Activated naive CD4-positive, alpha-beta T cell treated with anti-CD3 and anti-CD28 coated beads, Interleukin-2, amount 50 U/mL, for 16 hours (primary cell): ENCODE results near the gene LPAR2.

Experiments used
- DNase-seq: peaks from one replicate; pipeline ENCODE4 v3.0.0-alpha.2; 2020

LPAR2 gene

GRCh38 chr19:19652482-19653295 is 24.7 kb upstream of the LPAR2 start:
- DNase-seq = no peak

GRCh38 chr19:19651076-19651475 is 23.1 kb upstream of the LPAR2 start:
- no peak for DNase-seq

- DNase-seq = no peak
These were observed 22.3 kb upstream of the LPAR2 start for GRCh38 chr19:19650331-19650730.

DNA sequence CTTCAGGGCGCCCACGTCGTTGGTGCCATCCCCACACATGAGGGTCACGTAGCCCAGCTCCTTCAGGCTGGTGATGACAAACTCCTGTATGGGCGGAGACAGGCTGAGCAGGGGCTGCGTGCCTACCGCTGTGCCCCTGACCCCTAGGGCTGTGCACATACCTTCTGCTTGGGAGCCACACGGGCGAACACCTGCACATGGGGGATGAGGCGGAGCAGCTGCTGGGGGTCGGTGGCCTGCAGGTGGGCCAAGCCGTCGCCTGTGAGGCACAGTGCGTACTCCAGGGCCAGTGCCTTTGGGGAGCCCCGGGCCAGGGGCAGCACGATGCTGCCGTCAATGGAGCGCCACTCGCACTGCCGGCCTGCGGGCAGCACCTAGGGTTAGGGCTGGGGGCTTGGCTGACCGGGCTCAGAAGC is 21.6 kb upstream of the LPAR2 start:
- DNase-seq = no peak

DNA sequence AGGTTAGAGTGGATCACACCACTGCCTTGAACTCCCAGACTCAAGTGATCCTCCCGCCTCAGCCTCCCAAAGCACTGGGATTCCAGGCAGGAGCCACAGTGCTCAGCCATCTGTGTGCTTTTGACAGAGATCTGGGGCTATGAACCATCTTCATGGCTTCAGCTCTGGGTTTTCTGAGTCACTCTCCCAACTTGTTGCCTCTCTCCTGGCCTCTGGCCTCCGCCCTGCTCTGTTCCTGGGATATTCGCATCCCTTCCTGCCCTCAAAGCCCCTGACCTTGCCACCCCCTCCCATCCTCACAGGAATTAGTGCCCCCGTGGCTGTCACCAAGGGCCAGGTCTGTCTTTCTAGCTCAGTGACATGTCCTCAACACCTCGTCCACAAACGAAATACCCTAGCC is 21.1 kb upstream of the LPAR2 start:
- no peak for DNase-seq

DNA sequence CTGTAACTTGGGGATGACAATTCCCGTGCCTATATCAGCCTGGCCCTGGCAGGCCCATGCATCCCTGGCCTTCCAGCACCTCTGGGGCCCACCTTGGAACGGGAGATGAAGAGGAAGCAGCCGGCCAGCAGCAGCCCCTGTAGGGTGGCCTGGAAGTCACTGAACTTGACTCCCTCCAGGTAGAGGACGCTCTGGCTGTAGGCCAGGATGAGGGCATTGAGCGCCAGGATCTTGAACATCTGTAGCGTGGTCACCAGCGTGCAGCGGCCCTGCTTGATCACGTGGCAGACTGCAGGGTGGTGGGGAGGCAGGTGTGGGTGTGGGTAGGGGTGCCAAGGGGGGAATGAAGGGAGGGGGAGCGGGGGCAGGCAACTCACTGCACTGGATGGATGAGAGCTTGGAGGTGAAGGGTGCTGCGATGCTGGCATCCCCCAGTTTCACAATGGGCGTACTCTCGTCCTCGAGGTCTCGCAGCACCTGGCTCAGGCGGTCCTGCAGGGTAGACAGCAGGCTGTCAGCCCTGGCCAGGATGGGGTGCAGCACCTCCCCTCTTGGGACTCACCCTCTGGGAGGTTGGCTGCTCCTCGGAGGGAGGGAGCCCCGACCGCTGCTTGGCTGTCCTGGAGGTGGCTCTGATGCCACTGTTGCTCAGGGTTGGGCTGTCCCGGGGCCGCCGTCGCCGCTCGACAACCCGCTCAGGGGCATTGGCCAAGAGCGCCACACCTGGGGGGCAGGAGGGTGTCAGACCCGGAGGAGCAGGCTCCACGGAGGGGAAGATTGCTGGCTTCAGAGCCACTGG is 19.2 kb upstream of the LPAR2 start:
- no peak for DNase-seq

DNA sequence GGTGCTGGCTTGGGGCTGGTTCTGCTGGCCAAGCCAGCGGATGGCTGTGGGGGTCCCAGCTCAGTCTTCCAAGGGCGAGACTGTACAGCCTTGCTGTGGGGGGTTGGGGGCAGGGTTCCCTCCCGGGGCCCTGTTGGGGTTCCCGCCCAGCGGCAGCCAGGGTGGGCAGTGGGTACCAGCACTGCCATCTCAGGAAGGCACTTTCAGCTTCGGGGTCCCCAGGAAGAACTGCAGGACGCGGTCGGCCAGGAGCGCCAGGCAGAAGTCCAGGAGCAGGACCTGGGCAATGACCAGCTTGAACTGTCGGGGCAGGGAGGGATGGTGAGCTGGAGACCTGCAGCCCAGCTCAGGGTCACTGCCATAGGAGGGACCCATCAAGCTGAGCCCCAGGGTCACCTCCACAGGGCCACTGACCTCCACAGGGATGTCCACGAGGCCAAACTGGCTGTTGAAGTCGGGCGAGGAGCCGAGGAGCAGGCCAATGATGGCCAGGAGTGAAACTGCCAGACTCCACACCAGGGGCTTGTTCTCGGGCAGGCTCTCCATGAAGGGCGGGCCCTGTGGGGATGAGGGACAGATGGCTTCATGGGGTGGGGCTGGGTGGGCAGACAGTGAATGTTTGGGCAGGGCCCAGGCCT is 17.3 kb upstream of the LPAR2 start:
- no peak for DNase-seq

GRCh38 chr19:19644054-19644388 is 16.0 kb upstream of the LPAR2 start:
- no peak for DNase-seq

GRCh38 chr19:19643158-19644053 is 15.4 kb upstream of the LPAR2 start, which contains the start of gene GMIP:
TSS of gene GMIP (minus strand) at chr19:19643657. CDS start at chr19:19643529, 128 bp downstream.
- DNase-seq = peak; percentile 84

- DNase-seq = peak; percentile 48
These were observed 14.6 kb upstream of the LPAR2 start for GRCh38 chr19:19642506-19643157.

- DNase-seq = no peak
These were observed 9.7 kb upstream of the LPAR2 start for GRCh38 chr19:19637523-19638251.

GRCh38 chr19:19637186-19637522 is 9.1 kb upstream of the LPAR2 start:
- no peak for DNase-seq

DNA sequence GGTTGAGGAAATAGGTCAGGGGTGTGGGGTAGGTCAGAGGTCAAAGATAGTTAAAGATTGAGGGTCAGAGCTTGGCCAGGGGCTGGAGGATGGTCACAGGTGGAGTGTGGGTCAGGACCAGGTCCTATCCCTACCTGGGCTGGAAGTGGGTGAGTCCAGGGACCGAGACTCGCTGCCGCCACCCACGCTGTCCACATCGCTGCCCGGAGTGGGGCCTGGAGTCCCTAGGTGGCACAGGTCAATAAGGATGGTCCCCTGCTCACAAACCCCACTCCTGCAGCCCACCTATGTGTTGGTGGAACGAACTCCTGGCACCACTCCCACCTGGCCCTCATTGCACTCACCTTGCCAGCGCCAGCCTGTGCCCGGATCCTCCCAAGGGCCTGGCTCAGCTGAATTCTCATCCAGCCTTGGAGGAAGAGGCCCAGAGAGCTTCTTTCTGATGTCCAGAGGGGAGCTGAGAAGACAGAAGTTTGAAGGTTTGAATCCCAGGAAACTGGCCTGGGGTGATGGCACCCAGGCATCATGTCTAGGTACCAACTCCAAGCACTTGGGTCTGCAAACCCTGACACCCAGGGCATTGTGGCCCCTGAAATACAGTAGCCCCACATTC is 8.7 kb upstream of the LPAR2 start:
- DNase-seq = no peak

- DNase-seq = no peak
These were observed 7.3 kb upstream of the LPAR2 start for GRCh38 chr19:19635313-19635702.

GRCh38 chr19:19634516-19635312 is 6.7 kb upstream of the LPAR2 start:
- no peak for DNase-seq

DNA sequence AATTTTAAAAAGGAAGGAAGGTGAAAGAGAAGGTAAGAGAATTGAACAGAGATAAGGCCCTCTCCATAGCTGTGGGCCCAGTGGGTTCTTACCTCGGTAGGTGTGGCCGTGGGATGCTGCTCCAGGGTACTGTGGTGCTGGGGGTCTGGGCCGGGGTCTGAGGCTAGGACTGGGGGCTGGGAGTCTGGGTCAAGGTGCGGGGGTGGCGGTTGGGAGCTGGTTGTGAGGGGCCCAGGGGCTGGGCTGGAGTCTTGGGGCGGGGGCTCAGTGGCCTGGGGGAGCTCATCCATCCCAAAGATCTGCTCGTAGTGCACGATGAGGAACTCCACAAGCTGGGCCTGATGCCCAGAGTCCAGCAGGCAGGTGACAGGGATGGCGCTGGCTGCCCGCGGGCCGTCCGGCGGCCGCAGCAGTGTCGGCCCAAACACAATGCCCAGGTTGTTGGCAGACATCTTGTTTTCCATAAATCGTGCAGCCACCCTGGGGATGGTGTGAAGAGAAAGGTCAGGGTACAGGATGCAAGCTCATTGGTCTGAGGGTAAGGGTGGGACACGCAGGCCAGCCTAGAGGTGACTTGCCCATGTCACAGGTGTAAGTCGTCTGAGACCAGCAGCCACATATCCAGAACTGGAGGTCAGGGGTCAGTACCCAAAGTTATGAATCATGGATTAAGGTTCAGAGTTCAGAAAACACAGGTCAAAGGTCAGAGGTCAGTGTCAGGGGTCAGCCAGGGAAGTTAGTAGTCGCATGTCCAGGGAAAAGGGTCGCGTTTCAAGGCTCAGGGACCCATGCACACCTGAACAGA is 5.9 kb upstream of the LPAR2 start:
- no peak for DNase-seq

DNA sequence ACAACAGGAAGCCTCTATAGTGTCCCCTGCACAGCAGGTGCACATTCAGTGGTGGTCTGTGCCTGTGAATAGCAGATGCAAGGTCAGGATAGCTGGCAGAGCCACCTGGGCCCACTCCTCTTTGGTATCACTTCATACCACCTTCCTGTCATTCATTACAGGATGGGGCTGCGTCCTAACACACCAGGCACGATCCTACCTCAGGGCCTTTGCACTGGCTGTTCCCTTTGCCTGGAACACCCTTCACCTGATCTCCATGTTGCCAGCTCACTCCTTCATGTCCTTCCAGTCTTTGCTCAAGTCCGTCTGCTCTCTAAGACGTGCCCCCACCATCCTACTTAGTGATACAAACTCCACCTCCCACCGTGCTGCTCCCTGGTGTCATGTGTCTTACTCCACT is 4.6 kb upstream of the LPAR2 start:
- no peak for DNase-seq

GRCh38 chr19:19631346-19631745 is 3.3 kb upstream of the LPAR2 start:
- no peak for DNase-seq

GRCh38 chr19:19630426-19630825 is 2.4 kb upstream of the LPAR2 start:
- DNase-seq = no peak

DNA sequence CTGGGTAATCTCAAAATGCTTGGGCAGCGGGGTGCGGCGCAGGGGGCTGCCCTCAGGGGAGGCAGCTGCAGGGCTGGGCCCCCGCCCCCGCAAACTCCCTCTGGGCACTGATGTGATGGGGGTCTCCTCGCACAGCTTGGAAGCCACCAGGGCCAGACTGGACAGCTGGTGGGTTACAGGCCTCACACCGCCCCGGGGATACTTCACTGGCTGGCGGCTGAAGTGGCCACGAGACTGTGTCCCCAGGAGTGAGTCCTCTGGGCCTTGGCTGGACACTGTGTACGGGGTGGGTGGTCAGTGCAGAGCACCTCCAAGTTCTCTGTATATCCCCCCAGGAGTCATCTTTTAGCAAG is 2.0 kb upstream of the LPAR2 start:
- DNase-seq = no peak
